Panc1 (cell line): ENCODE data around the gene CCDC15. TPM values are rescaled to one million over a fixed set of nuclear protein-coding genes. Genes with fewer than 3 reads are reported as not detected.
A peak's percentile ranks its signal among the peaks of the same experiment; 100 is the strongest.

ENCODE experiments used
- ATAC-seq: fragments of 200-7000 bp; cut with Tn5 transposase; 2 replicates; pipeline ENCODE4 v1.9.1; 2020; ENCODE audit warnings: mild to moderate bottlenecking, moderate library complexity
- BruUV-seq: library from RNA; stranded (reverse); fragments of 400-500 nt; replicated peaks from 2 replicates; lab custom pipeline; 2021; lab: Mats Ljungman, UMichigan
- CTCF ChIA-PET: fragments of 300-600 bp; sonication (Branson Sonifier 250); formaldehyde crosslinking; loops from one replicate; lab custom pipeline; 2022; ENCODE audit warnings: antibody characterized with exemption; lab: Charles Lee
- POLR2A ChIA-PET: fragments of 300-600 bp; sonication (Branson Sonifier 250); formaldehyde crosslinking; loops from one replicate; lab custom pipeline; 2022; ENCODE audit warnings: antibody characterized with exemption; lab: Charles Lee
- DNase-seq: peaks from one replicate; pipeline ENCODE4 v3.0.0-alpha.2; 2010; ENCODE audit warnings: low read depth, low spot score
- H3K27ac ChIP-seq: 2 replicates; pipeline ENCODE4 v1.5.1; 2011; ENCODE audit warnings: mild to moderate bottlenecking, low read length, inconsistent platforms
- H3K27me3 ChIP-seq: fragments of 200-500 bp; sonication (Bioruptor generic); 2 replicates; pipeline ENCODE4 v1.6.0; 2014; ENCODE audit warnings: low read length, inconsistent platforms; ENCODE audit not compliant: control insufficient read depth, insufficient read depth
- H3K36me3 ChIP-seq: fragments of 200-500 bp; sonication (Bioruptor generic); 2 replicates; pipeline ENCODE4 v1.5.1; 2014; ENCODE audit warnings: inconsistent platforms, mild to moderate bottlenecking, low read length, moderate library complexity; ENCODE audit not compliant: control insufficient read depth, insufficient read depth
- H3K4me1 ChIP-seq: 2 replicates; pipeline ENCODE4 v1.5.1; 2011; ENCODE audit warnings: inconsistent platforms, mild to moderate bottlenecking, low read length, moderate library complexity; ENCODE audit not compliant: control insufficient read depth, insufficient read depth
- H3K4me3 ChIP-seq, 2 experiments: 2 replicates each; pipeline ENCODE4 v1.5.1; 2011 to 2012; ENCODE audit warnings: low read depth in 2 of 2, low read length in 2 of 2, mild to moderate bottlenecking in 2 of 2, inconsistent platforms in 1 of 2, moderate library complexity in 1 of 2
- H3K9me3 ChIP-seq: fragments of 200-500 bp; sonication (Bioruptor generic); 2 replicates; pipeline ENCODE4 v1.5.1; 2014; ENCODE audit warnings: low read depth, mild to moderate bottlenecking, inconsistent platforms, low read length, moderate library complexity; ENCODE audit not compliant: control insufficient read depth, insufficient read depth
- POLR2AphosphoS5 ChIP-seq: IDR thresholded peaks from 2 replicates; pipeline ENCODE4 v1.6.1; 2012; ENCODE audit warnings: mild to moderate bottlenecking, low read depth, low read length, moderate library complexity
- SIN3A ChIP-seq: IDR thresholded peaks from 2 replicates; pipeline ENCODE4 v1.6.1; 2012; ENCODE audit warnings: low read depth, mild to moderate bottlenecking, low read length, moderate library complexity, borderline replicate concordance; ENCODE audit not compliant: insufficient read depth
- TCF7L2 ChIP-seq: IDR thresholded peaks from 2 replicates; pipeline ENCODE4 v1.6.1; 2011; ENCODE audit warnings: mild to moderate bottlenecking, low read depth, low read length, inconsistent platforms
- in situ Hi-C: cut with HindIII; loops from 2 replicates; pipeline ENCODE4 v1.10.0; 2016; ENCODE audit warnings: low sequenced_read_pairs, low pct_unique_long_range_greater_than_20kb
- intact Hi-C: fragments of 100-400 bp; cut with micrococcal nuclease; formaldehyde crosslinking; loops from one replicate; pipeline ENCODE4 v1.10.0; 2022; ENCODE audit not compliant: unreplicated experiment
- total RNA-seq: library from RNA; stranded (reverse); gene quantifications from one replicate; pipeline ENCODE4 v1.2.1, GENCODE V29; 2021; ENCODE audit not compliant: unreplicated experiment
- TF ChIP-seq, protein P1 (sequence below): fragments of 450-650 bp; IDR thresholded peaks from 2 replicates; pipeline ENCODE4 v1.5.1; 2017; ENCODE audit warnings: mild to moderate bottlenecking
- TF ChIP-seq, protein P2 (sequence below), 2 experiments: IDR thresholded peaks; 2 replicates each; pipeline ENCODE4 v1.6.1; 2011 to 2012; ENCODE audit warnings: low read depth in 2 of 2, control low read depth in 1 of 2, low read length in 1 of 2, mild to moderate bottlenecking in 1 of 2, moderate library complexity in 1 of 2; ENCODE audit not compliant: insufficient read depth in 1 of 2

CCDC15 gene
- total RNA-seq, 1 experiment from 2014 or later = 2.8 TPM

DNA sequence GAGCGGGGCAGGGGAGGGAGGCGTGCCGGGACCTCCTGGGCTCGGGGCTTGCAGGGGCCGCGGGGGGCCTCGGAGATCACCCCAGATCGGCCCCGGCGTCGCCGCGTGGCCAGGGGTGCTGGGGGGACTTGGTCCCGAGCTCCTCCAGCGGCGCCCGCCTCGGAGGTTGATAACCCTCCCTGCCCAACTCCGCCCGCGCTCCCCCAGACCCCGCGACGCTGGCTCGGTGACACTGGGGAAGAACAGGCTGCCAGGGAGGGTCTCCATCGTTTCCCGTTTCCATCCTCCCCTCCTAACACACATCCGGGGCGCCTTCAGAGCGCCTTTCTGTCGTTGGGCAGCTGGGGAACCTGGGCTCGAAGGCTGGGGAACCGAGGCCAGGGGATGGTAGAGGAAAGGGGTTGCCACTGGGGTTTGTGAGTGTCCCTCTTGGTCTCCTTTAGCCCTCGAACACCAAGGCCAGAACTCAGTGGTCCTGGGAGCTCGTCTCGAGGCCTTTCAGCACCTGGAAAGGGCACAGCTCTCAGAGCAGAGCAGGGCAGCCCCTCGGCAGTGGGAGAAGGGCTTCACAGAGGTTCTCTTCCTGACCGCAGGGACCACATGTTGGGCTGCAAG is 109.5 kb downstream of the CCDC15 start:
- no peak overlapping the region for H3K27ac ChIP-seq
- H3K4me3 ChIP-seq = peak overlapping the region; percentile 51 to 66
- H3K27me3 ChIP-seq = peaks cover 41% of the 10 kb centered on the region
- no peak for DNase-seq
- no peaks in the 10 kb centered on the region for H3K36me3 ChIP-seq
- no peaks in the 10 kb centered on the region for H3K9me3 ChIP-seq
- POLR2A ChIA-PET = interaction anchor here (0.7 kb wide), 1 partner anchor 38 kb away, joined by 3 read pairs; no protein-coding TSS in a partner anchor
- no peaks in the 10 kb centered on the region for H3K4me1 ChIP-seq
- in situ Hi-C loops = no loop called here
- intact Hi-C loops = no loop called here
- TF ChIP-seq SIN3A = no peak
- no peak for TF ChIP-seq POLR2AphosphoS5
- TF ChIP-seq, protein P1, sequence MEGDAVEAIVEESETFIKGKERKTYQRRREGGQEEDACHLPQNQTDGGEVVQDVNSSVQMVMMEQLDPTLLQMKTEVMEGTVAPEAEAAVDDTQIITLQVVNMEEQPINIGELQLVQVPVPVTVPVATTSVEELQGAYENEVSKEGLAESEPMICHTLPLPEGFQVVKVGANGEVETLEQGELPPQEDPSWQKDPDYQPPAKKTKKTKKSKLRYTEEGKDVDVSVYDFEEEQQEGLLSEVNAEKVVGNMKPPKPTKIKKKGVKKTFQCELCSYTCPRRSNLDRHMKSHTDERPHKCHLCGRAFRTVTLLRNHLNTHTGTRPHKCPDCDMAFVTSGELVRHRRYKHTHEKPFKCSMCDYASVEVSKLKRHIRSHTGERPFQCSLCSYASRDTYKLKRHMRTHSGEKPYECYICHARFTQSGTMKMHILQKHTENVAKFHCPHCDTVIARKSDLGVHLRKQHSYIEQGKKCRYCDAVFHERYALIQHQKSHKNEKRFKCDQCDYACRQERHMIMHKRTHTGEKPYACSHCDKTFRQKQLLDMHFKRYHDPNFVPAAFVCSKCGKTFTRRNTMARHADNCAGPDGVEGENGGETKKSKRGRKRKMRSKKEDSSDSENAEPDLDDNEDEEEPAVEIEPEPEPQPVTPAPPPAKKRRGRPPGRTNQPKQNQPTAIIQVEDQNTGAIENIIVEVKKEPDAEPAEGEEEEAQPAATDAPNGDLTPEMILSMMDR = no peak
- TF ChIP-seq, protein P2, sequence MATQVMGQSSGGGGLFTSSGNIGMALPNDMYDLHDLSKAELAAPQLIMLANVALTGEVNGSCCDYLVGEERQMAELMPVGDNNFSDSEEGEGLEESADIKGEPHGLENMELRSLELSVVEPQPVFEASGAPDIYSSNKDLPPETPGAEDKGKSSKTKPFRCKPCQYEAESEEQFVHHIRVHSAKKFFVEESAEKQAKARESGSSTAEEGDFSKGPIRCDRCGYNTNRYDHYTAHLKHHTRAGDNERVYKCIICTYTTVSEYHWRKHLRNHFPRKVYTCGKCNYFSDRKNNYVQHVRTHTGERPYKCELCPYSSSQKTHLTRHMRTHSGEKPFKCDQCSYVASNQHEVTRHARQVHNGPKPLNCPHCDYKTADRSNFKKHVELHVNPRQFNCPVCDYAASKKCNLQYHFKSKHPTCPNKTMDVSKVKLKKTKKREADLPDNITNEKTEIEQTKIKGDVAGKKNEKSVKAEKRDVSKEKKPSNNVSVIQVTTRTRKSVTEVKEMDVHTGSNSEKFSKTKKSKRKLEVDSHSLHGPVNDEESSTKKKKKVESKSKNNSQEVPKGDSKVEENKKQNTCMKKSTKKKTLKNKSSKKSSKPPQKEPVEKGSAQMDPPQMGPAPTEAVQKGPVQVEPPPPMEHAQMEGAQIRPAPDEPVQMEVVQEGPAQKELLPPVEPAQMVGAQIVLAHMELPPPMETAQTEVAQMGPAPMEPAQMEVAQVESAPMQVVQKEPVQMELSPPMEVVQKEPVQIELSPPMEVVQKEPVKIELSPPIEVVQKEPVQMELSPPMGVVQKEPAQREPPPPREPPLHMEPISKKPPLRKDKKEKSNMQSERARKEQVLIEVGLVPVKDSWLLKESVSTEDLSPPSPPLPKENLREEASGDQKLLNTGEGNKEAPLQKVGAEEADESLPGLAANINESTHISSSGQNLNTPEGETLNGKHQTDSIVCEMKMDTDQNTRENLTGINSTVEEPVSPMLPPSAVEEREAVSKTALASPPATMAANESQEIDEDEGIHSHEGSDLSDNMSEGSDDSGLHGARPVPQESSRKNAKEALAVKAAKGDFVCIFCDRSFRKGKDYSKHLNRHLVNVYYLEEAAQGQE (IDR thresholded peaks at IDR 0.05; ENCODE audit: insufficient read depth in 1 of 2, low read depth in 2 of 2, low read length in 1 of 2) = no peak
- TF ChIP-seq TCF7L2 = no peak
- CTCF ChIA-PET = no interaction called here
- ATAC-seq = peak; percentile 31
- no TSS peak for BruUV-seq

DNA sequence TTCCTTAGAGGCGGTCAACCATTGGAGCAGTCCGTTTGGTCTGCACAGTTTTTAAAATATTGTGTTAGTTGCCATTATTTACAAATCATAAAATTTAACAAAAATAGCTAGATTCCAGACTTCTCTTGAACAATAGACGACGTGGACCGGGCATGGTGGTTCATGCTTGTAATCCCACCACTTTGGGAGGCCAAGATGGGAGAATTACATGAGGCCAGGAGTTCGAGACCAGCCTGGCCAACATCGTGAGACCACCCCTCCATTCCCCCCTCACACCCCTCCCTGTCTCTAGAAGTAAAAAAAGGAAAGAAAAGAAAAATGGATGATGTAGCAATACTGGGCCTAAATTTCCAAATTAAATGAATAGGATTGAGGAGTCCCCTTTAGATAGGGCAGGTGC is 110.1 kb downstream of the CCDC15 start:
- ChIA-PET POLR2A (interaction anchor here (0.7 kb wide), 1 partner anchor 38 kb away, joined by 3 read pairs; no protein-coding TSS in a partner anchor), CTCF (no interaction called here)
- H3K4me3 ChIP-seq = peak overlapping the region in 1 of 2 experiments; percentile 66; a peak in 2 of 4 replicates
- DNase-seq (no peak), ATAC-seq (no peak)
- in situ Hi-C loops (no loop called here), intact Hi-C loops (no loop called here)
- H3K4me1 ChIP-seq = no peaks in the 10 kb centered on the region
- no peak overlapping the region for H3K27ac ChIP-seq
- H3K36me3 ChIP-seq = no peaks in the 10 kb centered on the region
- TF ChIP-seq SIN3A (no peak), POLR2AphosphoS5 (no peak), TCF7L2 (no peak)
- TF ChIP-seq, protein P1 = no peak
- TF ChIP-seq, protein P2 (IDR thresholded peaks at IDR 0.05; ENCODE audit: insufficient read depth in 1 of 2, low read depth in 2 of 2, low read length in 1 of 2) = no peak
- no peaks in the 10 kb centered on the region for H3K9me3 ChIP-seq
- no TSS peak for BruUV-seq
- peaks cover 41% of the 10 kb centered on the region for H3K27me3 ChIP-seq
